Spinal cord (tissue), 10 donors: ENCODE data around the gene MEIG1. TPM values are rescaled to one million over a fixed set of nuclear protein-coding genes. Genes with fewer than 3 reads are reported as not detected.

Experiments used
- DNase-seq, 6 donors: peaks; one replicate each; pipeline versions ENCODE4 v3.0.0 to v3.0.0-alpha.2; 2013 to 2015; ENCODE audit warnings: low spot score in 6 of 6, low read depth in 4 of 6
- H3K27ac ChIP-seq: one replicate; pipeline ENCODE4 v1.5.1; 2013; ENCODE audit warnings: low read depth, low read length, control low read depth
- H3K27me3 ChIP-seq: one replicate; pipeline ENCODE4 v1.6.1; 2013; ENCODE audit warnings: low read length; ENCODE audit not compliant: control insufficient read depth, insufficient read depth
- H3K36me3 ChIP-seq: one replicate; pipeline ENCODE4 v1.6.1; 2013; ENCODE audit warnings: low read length; ENCODE audit not compliant: control insufficient read depth, insufficient read depth
- H3K4me1 ChIP-seq: one replicate; pipeline ENCODE4 v1.6.1; 2013; ENCODE audit warnings: low read length; ENCODE audit not compliant: control insufficient read depth, insufficient read depth
- H3K4me3 ChIP-seq: one replicate; pipeline ENCODE4 v1.5.1; 2013; ENCODE audit warnings: low read depth, low read length, control low read depth
- H3K9me3 ChIP-seq: one replicate; pipeline ENCODE4 v1.6.1; 2013; ENCODE audit warnings: low read length; ENCODE audit not compliant: control insufficient read depth, insufficient read depth
- WGBS: methylation state at CpG from one replicate; pipeline ENCODE4 v1.1.5; 2013; ENCODE audit warnings: missing lambda C conversion rate; ENCODE audit not compliant: insufficient coverage; 5-methylcytosine and 5-hydroxymethylcytosine counted together
- long read RNA-seq, 4 donors: transcript quantifications; one replicate each; lab custom pipeline, GENCODE V29; 2026
- polyA plus RNA-seq, 2 donors: library from polyadenylated mRNA; unstranded; fragments of 120-200 nt; gene quantifications; one replicate each; pipeline ENCODE4 v1.2.1, GENCODE V29; 2013; ENCODE audit not compliant: insufficient read length in 2 of 2
- total RNA-seq, 2 donors: library from RNA; depleted of rRNA in 1 of 2; stranded (reverse); fragments of 120-200 nt in 1 of 2; fragments of >200 nt in 1 of 2; gene quantifications; one replicate each; pipeline versions ENCODE4 v1.2.3 to v1.2.4, GENCODE V29; 2013 to 2014
- donor health status: healthy.

Gene MEIG1, protein sequence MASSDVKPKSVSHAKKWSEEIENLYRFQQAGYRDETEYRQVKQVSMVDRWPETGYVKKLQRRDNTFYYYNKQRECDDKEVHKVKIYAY
- total RNA-seq, result 1 to 10 TPM in 1 of 2 donors, not detected in 1; 1.2 TPM
- polyA plus RNA-seq, result 1 to 10 TPM; 1.9 to 2.6 TPM
- long read RNA-seq, donor 1, result 0 reads
- long read RNA-seq, donor 2, result 0 reads
- long read RNA-seq, donor 3, result 0 reads
- long read RNA-seq, donor 4, result 0 reads

DNA sequence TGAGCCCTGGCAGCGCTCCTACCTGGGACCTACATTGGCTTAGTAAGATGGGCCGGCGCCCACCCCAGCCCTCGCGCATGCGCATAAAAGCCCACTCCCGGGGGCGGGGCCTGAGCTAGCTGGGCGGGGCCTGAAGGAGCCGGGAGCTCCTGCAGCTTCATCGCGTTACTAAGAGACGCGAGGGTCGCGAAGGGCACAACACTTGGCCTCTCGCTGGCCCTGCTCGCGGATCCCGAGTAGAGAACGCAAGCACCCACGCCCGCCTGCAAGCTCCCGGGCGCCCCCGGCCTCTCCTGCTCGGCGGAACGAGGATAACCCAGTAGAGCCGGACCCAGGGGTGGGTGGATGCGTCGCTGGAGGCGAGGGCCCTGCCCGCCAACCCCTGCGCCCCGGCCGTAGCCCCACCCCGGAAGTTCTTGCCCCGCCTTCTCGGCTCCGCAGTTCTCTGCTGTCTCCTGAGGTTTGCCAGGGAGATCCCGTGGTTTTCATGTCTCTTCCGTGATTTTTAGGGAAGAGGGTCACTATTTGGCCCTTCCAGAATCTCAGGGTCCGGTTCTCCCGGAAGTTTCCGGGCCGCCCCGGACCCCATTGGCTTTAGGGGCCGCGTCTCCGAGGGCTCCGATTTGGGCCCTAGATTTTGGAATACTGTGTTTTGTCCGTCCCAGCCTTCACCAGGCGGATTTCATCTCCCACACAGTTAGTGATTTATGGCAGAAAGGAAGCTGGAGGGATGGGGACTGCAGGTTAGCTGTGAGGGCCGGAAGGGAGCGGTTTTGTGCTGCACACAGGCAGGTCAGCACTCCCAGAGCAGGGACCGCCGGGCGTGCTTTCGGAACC, at the start of gene MEIG1:
TSS of gene MEIG1 (plus strand) at position 168 of the 837 bp plus-strand sequence. CDS start 7,081 bp downstream, outside the sequence.
- under 1% methylated on average over 58 of the region's 60 CpGs for WGBS
- Histone ChIP-seq H3K36me3 (no peaks in the 10 kb centered on the region), H3K27ac (peak within 1 kb of the TSS; percentile 100), H3K4me1 (peaks cover 14% of the 10 kb centered on the region), H3K9me3 (no peaks in the 10 kb centered on the region), H3K4me3 (peak within 1 kb of the TSS; percentile 92), H3K27me3 (no peaks in the 10 kb centered on the region)
- peak; percentile 81 to 98 (median 90) for DNase-seq

DNA sequence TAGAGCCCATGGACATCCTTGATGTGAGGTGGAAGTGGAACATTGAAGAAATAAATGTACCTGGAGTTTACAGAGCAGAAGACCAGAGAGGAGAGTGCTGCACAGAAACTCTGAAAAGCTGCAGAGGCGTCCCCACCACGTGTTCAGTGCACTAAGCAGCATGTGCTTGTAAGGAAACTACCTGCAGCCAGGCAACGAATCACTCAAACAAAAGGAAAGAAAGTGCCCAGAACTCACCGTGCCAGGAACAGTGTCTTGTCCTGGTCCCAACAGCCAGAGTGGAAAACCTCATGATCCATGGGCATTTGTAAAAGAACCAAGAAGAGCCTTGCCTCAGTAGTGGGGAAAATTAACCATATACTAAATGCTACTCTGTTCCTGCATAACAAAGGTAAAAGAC, 48.2 kb upstream of the MEIG1 start:
- Histone ChIP-seq H3K36me3 (peaks cover 18% of the 10 kb centered on the region), H3K27ac (no peak overlapping the region), H3K4me3 (no peak overlapping the region), H3K9me3 (peaks cover 2% of the 10 kb centered on the region), H3K4me1 (no peaks in the 10 kb centered on the region), H3K27me3 (no peaks in the 10 kb centered on the region)
- DNase-seq, result no peak
- whole genome bisulfite sequencing, result 88% methylated on average over 3 of the region's 4 CpGs

DNA sequence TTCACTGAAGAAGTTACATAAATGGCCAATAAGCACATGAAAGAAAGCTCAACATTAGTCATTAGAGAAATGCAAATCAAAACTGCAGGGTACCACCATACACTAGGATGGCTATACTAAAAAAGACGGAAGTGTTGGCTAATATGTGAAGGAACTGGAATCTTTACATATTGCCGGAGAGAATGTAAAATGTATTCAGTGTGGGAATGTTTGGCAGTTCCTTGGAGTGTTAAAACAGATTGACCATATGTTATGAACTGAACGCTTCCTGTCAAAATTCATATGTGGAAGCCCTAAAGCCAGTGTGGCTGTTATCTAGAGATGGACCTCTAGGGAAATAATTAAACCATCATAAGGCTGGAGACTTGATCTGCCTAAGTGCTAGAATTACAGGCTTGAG, 47.4 kb upstream of the MEIG1 start:
- 77% methylated on average over 2 of the region's 3 CpGs for WGBS
- peak in 1 of 6 donors; percentile 57 for DNase-seq

DNA sequence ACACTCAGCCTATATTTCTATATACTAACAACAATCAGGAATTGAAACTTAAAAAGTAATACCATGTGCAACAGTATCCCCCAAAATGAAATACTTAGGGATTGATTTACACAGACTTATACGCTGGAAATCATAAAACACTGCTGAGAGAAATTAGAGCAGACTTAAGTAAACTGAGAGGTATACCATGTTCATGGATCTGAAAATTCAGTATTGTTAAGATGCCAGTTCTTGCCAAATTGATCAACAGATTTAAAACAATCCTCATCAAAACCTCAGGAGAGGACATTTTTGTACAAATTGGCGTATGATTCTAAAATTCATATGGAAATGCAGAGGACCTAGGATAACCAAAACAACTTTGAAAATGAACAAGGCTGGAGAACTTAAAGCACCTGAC, 42.6 kb upstream of the MEIG1 start:
- no peak overlapping the region for H3K4me3 ChIP-seq
- no peaks in the 10 kb centered on the region for H3K4me1 ChIP-seq
- DNase-seq, result no peak
- H3K27me3 ChIP-seq, result no peaks in the 10 kb centered on the region
- WGBS, result no CpG with 5 or more reads among the region's 2 CpGs
- no peak overlapping the region for H3K27ac ChIP-seq
- H3K9me3 ChIP-seq, result peaks cover 2% of the 10 kb centered on the region
- peaks cover 19% of the 10 kb centered on the region for H3K36me3 ChIP-seq

More for the DNA sequence above, 47.4 kb upstream of the MEIG1 start:
- Histone ChIP-seq H3K9me3 (peaks cover 2% of the 10 kb centered on the region), H3K36me3 (peaks cover 17% of the 10 kb centered on the region), H3K4me1 (no peaks in the 10 kb centered on the region), H3K4me3 (no peak overlapping the region), H3K27me3 (no peaks in the 10 kb centered on the region), H3K27ac (no peak overlapping the region)

DNA sequence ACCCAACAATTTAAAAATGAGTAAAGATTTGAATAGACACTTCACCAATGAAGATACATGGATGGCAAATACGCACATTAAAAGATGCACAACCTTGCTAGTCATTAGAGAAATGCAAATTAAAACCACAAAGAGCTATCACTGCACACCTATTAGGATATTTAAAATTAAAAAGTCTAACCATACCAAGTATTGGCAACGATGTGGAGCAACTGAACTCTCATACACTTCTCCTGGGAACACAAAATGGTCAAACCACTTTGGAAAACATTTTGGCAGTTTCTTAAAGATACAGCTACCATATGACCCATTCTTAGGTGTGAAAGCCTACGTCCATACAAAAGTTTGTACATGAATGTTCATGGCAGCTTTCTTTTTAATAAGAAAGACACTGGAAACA, 41.4 kb upstream of the MEIG1 start:
- Histone ChIP-seq H3K4me1 (no peaks in the 10 kb centered on the region), H3K36me3 (peaks cover 19% of the 10 kb centered on the region), H3K4me3 (no peak overlapping the region), H3K9me3 (peaks cover 2% of the 10 kb centered on the region), H3K27me3 (no peaks in the 10 kb centered on the region), H3K27ac (no peak overlapping the region)
- WGBS, result no CpG with 5 or more reads among the region's 3 CpGs
- no peak for DNase-seq

DNA sequence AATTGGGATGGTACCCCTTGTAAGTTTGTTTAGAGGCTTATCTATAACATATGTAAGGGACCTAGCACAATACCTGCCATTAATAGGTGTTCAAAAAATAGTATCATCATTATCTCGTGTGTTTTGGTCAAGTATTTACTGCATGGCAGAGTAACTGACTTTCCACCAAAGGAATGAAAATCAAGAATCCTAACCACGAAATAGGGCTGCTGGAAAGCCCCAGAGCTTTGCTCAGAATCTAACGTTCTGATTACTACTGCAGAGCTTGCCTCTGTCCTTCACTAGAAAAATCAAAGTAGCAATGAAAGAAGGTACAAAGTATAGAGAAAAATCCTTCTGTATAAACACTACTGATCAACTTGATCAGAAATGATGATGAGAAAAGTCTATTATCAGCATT, 40.2 kb upstream of the MEIG1 start:
- Histone ChIP-seq H3K4me3 (no peak overlapping the region), H3K36me3 (peaks cover 21% of the 10 kb centered on the region), H3K9me3 (peaks cover 2% of the 10 kb centered on the region), H3K4me1 (no peaks in the 10 kb centered on the region), H3K27ac (no peak overlapping the region), H3K27me3 (no peaks in the 10 kb centered on the region)
- no peak for DNase-seq
- no CpG with 5 or more reads among the region's 3 CpGs for WGBS

DNA sequence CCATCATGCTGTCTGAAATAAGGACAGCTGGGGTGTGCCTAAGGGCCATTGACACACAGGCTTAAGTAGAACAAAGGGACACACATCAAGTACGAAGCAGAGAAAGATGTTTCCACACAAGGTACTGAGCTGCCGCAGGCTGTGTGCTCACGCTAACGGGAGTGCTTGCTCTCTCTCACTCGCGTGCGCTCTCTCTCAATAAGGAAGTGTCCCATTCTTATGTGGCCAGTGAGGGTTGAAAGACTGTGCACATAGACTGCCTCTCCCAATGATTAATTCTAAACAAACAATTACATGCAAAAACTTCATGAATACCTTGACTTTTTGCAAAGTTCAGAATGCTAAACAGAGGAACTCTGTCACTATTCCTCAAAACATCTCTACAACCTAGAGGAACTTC, 35.2 kb upstream of the MEIG1 start:
- Histone ChIP-seq H3K9me3 (no peaks in the 10 kb centered on the region), H3K27ac (no peak overlapping the region), H3K4me1 (no peaks in the 10 kb centered on the region), H3K4me3 (no peak overlapping the region), H3K27me3 (no peaks in the 10 kb centered on the region), H3K36me3 (peaks cover 24% of the 10 kb centered on the region)
- 44% methylated on average over 1 of the region's 7 CpGs for WGBS
- no peak for DNase-seq

DNA sequence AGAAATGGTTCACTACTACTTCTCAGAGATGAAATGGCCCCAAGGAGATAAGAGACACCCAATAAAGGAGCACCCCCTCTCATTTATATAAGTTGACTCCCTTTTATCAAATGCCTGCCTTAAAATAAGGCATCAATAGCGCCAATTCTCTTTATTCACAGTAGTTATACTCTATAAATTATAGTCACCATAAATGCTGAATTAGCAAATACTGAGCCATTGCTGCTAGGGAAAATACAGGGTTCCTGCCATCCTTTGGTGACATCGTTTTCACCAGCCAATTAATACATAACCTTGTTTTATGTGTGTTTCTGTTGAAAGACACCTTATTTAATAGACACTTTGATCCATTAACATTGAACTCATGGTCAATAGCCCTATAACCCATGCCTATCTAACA, 33.9 kb upstream of the MEIG1 start:
- DNase-seq, result no peak
- WGBS, result no CpG with 5 or more reads among the region's 2 CpGs
- peaks cover 24% of the 10 kb centered on the region for H3K36me3 ChIP-seq

DNA sequence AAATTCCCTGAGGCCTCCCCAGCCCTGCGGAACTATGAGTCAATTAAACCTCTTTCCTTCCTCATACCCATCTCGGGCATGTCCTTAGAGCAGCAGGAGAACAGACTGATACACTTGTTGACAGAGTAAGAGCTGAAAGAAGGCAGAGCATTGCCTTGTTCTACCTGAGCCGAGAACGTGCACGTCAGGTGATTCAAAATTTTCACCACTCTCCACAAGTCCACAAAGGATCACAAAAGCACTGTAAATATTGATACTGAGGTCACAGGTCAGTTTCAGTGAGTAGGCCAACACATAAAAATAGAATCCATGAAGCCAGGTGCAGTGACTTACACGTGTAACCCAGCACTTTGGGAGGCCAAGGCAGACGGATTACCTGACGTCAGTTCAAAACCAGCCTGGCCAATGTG, 33.1 kb upstream of the MEIG1 start:
- Histone ChIP-seq H3K27me3 (no peaks in the 10 kb centered on the region), H3K27ac (no peak overlapping the region), H3K9me3 (no peaks in the 10 kb centered on the region), H3K36me3 (peaks cover 22% of the 10 kb centered on the region), H3K4me3 (no peak overlapping the region), H3K4me1 (no peaks in the 10 kb centered on the region)
- WGBS, result 89% methylated on average over 3 of the region's 8 CpGs
- DNase-seq, result no peak

More for the DNA sequence above, 33.9 kb upstream of the MEIG1 start:
- Histone ChIP-seq H3K27ac (no peak overlapping the region), H3K9me3 (no peaks in the 10 kb centered on the region), H3K27me3 (no peaks in the 10 kb centered on the region), H3K4me1 (no peaks in the 10 kb centered on the region), H3K4me3 (no peak overlapping the region)
